A549 (cell line): Measurements from ENCODE around the gene TPRN. TPM values are rescaled to one million over a fixed set of nuclear protein-coding genes. Genes with fewer than 3 reads are reported as not detected.

Experiments used
- ATAC-seq, 2 experiments: fragments of 200-7000 bp in 1 of 2; fragments of >200 bp in 1 of 2; cut with Nextera tagmentation in 1 of 2; cut with Tn5 transposase in 1 of 2; 3 replicates each; pipeline versions ENCODE4 v1.8.0 to v1.9.1; 2018 to 2020; ENCODE audit warnings: mild to moderate bottlenecking in 1 of 2, moderate library complexity in 1 of 2
- CTCF ChIA-PET: fragments of 300-600 bp; sonication (Branson Sonifier 250); formaldehyde crosslinking; extraction: SDS; loops from one replicate; lab custom pipeline; 2021; ENCODE audit warnings: antibody characterized with exemption, inconsistent platforms; lab: Yijun Ruan, JAX
- POLR2A ChIA-PET: fragments of 350-600 bp; formaldehyde crosslinking; extraction: SDS; loops from one replicate; lab custom pipeline; 2021; ENCODE audit warnings: antibody characterized with exemption, inconsistent platforms; lab: Yijun Ruan, JAX
- DNase-seq, 2 experiments: peaks; one replicate each; pipeline versions ENCODE4 v3.0.0 to v3.0.0-alpha.2; 2011 to 2016; ENCODE audit warnings: low read depth in 1 of 2, low spot score in 1 of 2
- FAIRE-seq: peaks from 2 replicates; lab custom pipeline; 2011; peaks lifted over from hg19 to GRCh38; lab: Jason Lieb, UNC
- H3K27ac ChIP-seq, 2 experiments: fragments of >200 bp; sonication (Bioruptor Twin); formaldehyde crosslinking; 3 replicates each; pipeline ENCODE4 v1.5.1; 2016 to 2017
- H3K4me1 ChIP-seq: fragments of >200 bp; sonication (Bioruptor Twin); formaldehyde crosslinking; 3 replicates; pipeline ENCODE4 v1.6.1; 2016
- H3K4me2 ChIP-seq: fragments of >200 bp; sonication (Bioruptor Twin); formaldehyde crosslinking; 3 replicates; pipeline ENCODE4 v1.6.1; 2016
- H3K4me3 ChIP-seq: fragments of >200 bp; sonication (Bioruptor Twin); formaldehyde crosslinking; 3 replicates; pipeline ENCODE4 v1.5.1; 2016
- H3K9me3 ChIP-seq: fragments of >200 bp; sonication (Bioruptor Twin); formaldehyde crosslinking; 3 replicates; pipeline ENCODE4 v1.6.1; 2016
- CBX8 ChIP-seq: fragments of 200-600 bp; sonication (generic); IDR thresholded peaks from 2 replicates; pipeline ENCODE4 v1.6.1; 2016
- EP300 ChIP-seq, 2 experiments: fragments of >200 bp; sonication (Bioruptor Twin); formaldehyde crosslinking; IDR thresholded peaks; 2 replicates in 1 of 2; 3 replicates in 1 of 2; pipeline ENCODE4 v1.6.1; 2016 to 2017
- FOSL2 ChIP-seq, 2 experiments: fragments of 450-650 bp in 1 of 2; fragments of >200 bp in 1 of 2; sonication (Bioruptor Twin) in 1 of 2; formaldehyde crosslinking; IDR thresholded peaks; 2 replicates each; pipeline versions ENCODE4 v1.5.0 to v1.6.1; 2016 to 2020; ENCODE audit warnings: mild to moderate bottlenecking in 1 of 2, moderate library complexity in 1 of 2
- MAFK ChIP-seq: fragments of 450-650 bp; IDR thresholded peaks from 2 replicates; pipeline ENCODE4 v1.6.1; 2014; ENCODE audit not compliant: partially characterized antibody
- NPAS2 ChIP-seq: fragments of 250-450 bp; sonication (Bioruptor Pico); IDR thresholded peaks from 2 replicates; pipeline ENCODE4 v1.8.0; 2022; ENCODE audit warnings: mild to moderate bottlenecking, moderate library complexity, borderline replicate concordance
- POLR2A ChIP-seq: IDR thresholded peaks from 2 replicates; pipeline ENCODE4 v1.6.1; 2012; ENCODE audit warnings: mild to moderate bottlenecking, low read length
- RCOR1 ChIP-seq: fragments of 150-350 bp; IDR thresholded peaks from 2 replicates; pipeline ENCODE4 v1.6.1; 2014; ENCODE audit warnings: antibody characterized with exemption, low read length, low read depth
- RFX5 ChIP-seq: fragments of 450-650 bp; IDR thresholded peaks from 2 replicates; pipeline ENCODE4 v1.7.1; 2014; ENCODE audit warnings: antibody characterized with exemption, mild to moderate bottlenecking, moderate library complexity
- WGBS: methylation state at CpG from one replicate; pipeline ENCODE4 v1.1.6; 2017; ENCODE audit errors: missing lambda C conversion rate; 5-methylcytosine and 5-hydroxymethylcytosine counted together
- polyA plus RNA-seq, 4 experiments: library from polyadenylated mRNA; depleted of rRNA in 3 of 4; stranded (reverse); fragments of >200 nt; fragmentation: RNase III in 1 of 4; extraction: RNeasy Plus Mini Kit Qiagen cat#74134 plus additional on column Dnase treatment in 1 of 4; gene quantifications; 2 replicates in 3 of 4; 3 replicates in 1 of 4; pipeline ENCODE4 v1.2.3, GENCODE V29; 2011 to 2017
- TF ChIP-seq, protein P1 (sequence below): fragments of 200-600 bp; sonication (generic); IDR thresholded peaks from 2 replicates; pipeline ENCODE4 v1.6.1; 2016; ENCODE audit warnings: antibody characterized with exemption, mild to moderate bottlenecking, moderate library complexity
- TF ChIP-seq, protein P2 (sequence below): fragments of >200 bp; sonication (Bioruptor Twin); formaldehyde crosslinking; IDR thresholded peaks from 3 replicates; pipeline ENCODE4 v1.6.1; 2016
- TF ChIP-seq, protein P3 (sequence below): IDR thresholded peaks from 2 replicates; pipeline ENCODE4 v1.6.1; 2012

The TPRN gene
- polyA plus RNA-seq, 2 of the 4 experiments (the other 2 are of a cell fraction), result 2.1 to 6.5 TPM

DNA sequence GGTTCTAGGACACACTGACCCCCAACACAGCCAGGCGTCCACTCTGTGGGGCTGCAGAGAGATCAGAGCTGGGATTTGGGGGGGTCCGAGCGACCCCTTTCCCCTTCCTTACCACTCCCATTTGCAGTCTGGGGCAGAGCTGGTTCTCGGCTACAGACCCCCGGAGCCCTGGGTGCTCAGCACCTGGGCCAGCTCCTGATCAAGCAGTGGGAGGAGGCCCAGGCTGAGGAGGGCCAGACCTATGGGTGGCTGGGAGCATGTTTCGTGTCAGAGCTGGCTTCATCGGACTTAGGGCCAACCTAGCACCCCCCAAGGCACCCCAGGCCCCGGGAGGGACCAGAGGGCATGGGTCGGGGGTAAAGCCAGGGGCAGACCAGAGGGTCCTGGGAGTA, 54.0 kb downstream of the TPRN start:
- no peak overlapping the region for H3K27ac ChIP-seq
- H3K4me1 ChIP-seq, result peaks cover 17% of the 10 kb centered on the region; the same call in 1 of the 3 replicates
- FAIRE-seq, result no peak
- no peak for DNase-seq
- TF ChIP-seq, protein P1, sequence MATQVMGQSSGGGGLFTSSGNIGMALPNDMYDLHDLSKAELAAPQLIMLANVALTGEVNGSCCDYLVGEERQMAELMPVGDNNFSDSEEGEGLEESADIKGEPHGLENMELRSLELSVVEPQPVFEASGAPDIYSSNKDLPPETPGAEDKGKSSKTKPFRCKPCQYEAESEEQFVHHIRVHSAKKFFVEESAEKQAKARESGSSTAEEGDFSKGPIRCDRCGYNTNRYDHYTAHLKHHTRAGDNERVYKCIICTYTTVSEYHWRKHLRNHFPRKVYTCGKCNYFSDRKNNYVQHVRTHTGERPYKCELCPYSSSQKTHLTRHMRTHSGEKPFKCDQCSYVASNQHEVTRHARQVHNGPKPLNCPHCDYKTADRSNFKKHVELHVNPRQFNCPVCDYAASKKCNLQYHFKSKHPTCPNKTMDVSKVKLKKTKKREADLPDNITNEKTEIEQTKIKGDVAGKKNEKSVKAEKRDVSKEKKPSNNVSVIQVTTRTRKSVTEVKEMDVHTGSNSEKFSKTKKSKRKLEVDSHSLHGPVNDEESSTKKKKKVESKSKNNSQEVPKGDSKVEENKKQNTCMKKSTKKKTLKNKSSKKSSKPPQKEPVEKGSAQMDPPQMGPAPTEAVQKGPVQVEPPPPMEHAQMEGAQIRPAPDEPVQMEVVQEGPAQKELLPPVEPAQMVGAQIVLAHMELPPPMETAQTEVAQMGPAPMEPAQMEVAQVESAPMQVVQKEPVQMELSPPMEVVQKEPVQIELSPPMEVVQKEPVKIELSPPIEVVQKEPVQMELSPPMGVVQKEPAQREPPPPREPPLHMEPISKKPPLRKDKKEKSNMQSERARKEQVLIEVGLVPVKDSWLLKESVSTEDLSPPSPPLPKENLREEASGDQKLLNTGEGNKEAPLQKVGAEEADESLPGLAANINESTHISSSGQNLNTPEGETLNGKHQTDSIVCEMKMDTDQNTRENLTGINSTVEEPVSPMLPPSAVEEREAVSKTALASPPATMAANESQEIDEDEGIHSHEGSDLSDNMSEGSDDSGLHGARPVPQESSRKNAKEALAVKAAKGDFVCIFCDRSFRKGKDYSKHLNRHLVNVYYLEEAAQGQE, result peak; percentile 57
- TF ChIP-seq RFX5, result no peak
- ChIA-PET POLR2A (interaction anchor here (1.5 kb wide), 1 partner anchor 17 kb away, joined by 4 read pairs; no protein-coding TSS in a partner anchor), CTCF (interaction anchor here (0.7 to 1.4 kb wide), 3 partner anchors 16 to 82 kb away, joined by 3 to 5 read pairs (median 3); no protein-coding TSS in a partner anchor)
- H3K4me2 ChIP-seq, result no peak overlapping the region
- WGBS, result 21% methylated on average over 4 of the region's 9 CpGs
- peak; percentile 38 to 52; a peak in 3 of 6 replicates for ATAC-seq
- no peak overlapping the region for H3K4me3 ChIP-seq
- no peaks in the 10 kb centered on the region for H3K9me3 ChIP-seq

- TF ChIP-seq FOSL2 (IDR thresholded peaks at IDR 0.05) (no peak), FOSL2 (CRISPR knock-in tag; IDR thresholded peaks at IDR 0.05) (no peak), NPAS2 (CRISPR knock-in tag) (no peak), EP300 (IDR thresholded peaks at IDR 0.05) (no peak), RCOR1 (no peak), RFX5 (no peak), MAFK (peak; percentile 24), CBX8 (no peak), POLR2A (no peak)
- TF ChIP-seq, protein P1, result peak; percentile 32; the same call in 1 of the 2 replicates
- TF ChIP-seq, protein P2, sequence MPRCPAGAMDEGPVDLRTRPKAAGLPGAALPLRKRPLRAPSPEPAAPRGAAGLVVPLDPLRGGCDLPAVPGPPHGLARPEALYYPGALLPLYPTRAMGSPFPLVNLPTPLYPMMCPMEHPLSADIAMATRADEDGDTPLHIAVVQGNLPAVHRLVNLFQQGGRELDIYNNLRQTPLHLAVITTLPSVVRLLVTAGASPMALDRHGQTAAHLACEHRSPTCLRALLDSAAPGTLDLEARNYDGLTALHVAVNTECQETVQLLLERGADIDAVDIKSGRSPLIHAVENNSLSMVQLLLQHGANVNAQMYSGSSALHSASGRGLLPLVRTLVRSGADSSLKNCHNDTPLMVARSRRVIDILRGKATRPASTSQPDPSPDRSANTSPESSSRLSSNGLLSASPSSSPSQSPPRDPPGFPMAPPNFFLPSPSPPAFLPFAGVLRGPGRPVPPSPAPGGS, result no peak
- TF ChIP-seq, protein P3, sequence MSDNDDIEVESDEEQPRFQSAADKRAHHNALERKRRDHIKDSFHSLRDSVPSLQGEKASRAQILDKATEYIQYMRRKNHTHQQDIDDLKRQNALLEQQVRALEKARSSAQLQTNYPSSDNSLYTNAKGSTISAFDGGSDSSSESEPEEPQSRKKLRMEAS, result 0 out of 2 replicates have a peak, but pooled peaks have one; percentile 15
- 24% methylated on average over 24 of the region's 49 CpGs for WGBS
- POLR2A ChIA-PET, result interaction anchor here (1.5 kb wide), 1 partner anchor 16 kb away, joined by 4 read pairs; no protein-coding TSS in a partner anchor
These were observed 54.6 kb downstream of the TPRN start for GRCh38 chr9:137145731-137146526.

More at GRCh38 chr9:137145731-137146526, 54.6 kb downstream of the TPRN start:
- FAIRE-seq (no peak), ATAC-seq (peak; percentile 32 to 60), DNase-seq (peak in 1 of 2 experiments; percentile 37)
- Histone ChIP-seq H3K9me3 (no peaks in the 10 kb centered on the region), H3K4me3 (no peak overlapping the region), H3K4me1 (peaks cover 14% of the 10 kb centered on the region; the same call in 1 of the 3 replicates), H3K4me2 (peak overlapping the region; percentile 34; the same call in 2 of the 3 replicates), H3K27ac (no peak overlapping the region)
- CTCF ChIA-PET, result interaction anchor here (0.7 to 1.4 kb wide), 3 partner anchors 17 to 82 kb away, joined by 3 to 5 read pairs (median 3); no protein-coding TSS in a partner anchor
